NCI-H2107 treated with DMSO at 0.1 percent for 48 hours (cell line): ENCODE results near the gene NOL3.
"Not testable (repeated sequence)": the region's sequence is repeated elsewhere in the genome, so short reads cannot be mapped to it uniquely, and the experiment has no call there.

Source experiments
- DNase-seq: peaks from one replicate; lab custom pipeline; 2025; ENCODE audit not compliant: unreplicated experiment; lab: John Stamatoyannopoulos, UW

NOL3 gene

GRCh38 chr16:67170168-67170948, at the start of gene NOL3:
NOL3 (plus strand) TSS chr16:67170538.
- DNase-seq: peak; percentile 53

DNA sequence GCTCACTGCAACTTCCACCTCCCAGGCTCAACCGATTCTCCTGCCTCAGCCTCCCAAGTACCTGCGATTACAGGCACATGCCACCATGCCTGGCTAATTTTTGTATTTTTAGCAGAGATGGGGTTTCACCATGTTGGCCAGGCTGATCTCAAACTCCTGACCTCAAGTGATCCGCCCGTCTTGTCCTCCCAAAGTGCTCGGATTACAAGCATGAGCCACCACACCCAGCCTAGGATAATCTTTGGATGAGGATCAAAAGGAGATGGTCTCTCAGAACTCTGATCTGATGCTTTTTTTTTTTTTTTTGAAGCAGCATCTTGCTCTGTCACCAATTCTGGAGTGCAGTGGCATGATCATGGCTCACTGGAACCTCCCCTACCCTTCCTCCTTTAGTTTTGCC, 47.5 kb upstream of the NOL3 start:
- not testable (repeated sequence) for DNase-seq

DNA sequence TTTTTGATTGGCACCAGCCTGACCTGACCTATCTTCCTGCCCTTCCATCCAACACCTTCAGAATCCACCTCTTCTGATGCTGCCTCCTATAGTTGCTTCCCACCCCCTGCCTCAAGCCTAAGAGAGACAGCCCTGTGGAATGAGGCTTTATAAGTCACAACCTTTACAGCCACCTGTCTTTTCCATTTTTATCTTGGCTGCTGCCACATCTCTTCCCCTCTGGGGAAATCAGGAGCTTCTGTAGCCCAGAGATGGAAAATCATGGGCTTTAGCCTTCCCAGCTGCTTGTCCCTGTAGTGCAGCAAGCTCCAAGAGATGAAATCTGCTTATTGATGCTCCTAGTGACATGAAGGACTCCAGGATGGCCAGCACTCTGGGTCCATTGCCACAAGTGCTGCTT, 41.9 kb upstream of the NOL3 start:
- no peak for DNase-seq

- no peak for DNase-seq
These were observed 41.5 kb upstream of the NOL3 start for GRCh38 chr16:67128887-67129286.

DNA sequence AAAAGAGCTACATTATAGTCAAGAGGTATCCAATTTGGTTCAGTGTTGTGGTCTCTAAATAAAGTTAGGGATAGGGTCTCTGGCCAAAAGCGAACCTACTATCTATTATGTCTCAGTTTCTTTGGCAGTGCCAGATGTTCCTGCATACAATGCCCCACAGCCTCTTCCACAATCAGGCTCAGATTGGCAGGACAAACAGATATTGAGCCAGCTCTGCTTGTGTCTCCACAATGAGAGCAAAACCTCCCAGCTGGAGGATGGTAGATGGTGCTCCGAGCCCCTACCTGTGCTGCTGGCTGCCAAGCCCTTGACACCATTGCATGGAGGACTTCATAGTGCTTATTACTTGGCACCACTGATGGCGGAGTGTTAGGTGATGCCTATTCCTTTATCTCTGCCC, 40.9 kb upstream of the NOL3 start:
- no peak for DNase-seq

- DNase-seq: no peak
These were observed 32.7 kb upstream of the NOL3 start for GRCh38 chr16:67137605-67138004.

GRCh38 chr16:67141391-67141790, 28.9 kb upstream of the NOL3 start:
- DNase-seq: no peak

- DNase-seq: no peak
These were observed 28.0 kb upstream of the NOL3 start for GRCh38 chr16:67142342-67142741.

DNA sequence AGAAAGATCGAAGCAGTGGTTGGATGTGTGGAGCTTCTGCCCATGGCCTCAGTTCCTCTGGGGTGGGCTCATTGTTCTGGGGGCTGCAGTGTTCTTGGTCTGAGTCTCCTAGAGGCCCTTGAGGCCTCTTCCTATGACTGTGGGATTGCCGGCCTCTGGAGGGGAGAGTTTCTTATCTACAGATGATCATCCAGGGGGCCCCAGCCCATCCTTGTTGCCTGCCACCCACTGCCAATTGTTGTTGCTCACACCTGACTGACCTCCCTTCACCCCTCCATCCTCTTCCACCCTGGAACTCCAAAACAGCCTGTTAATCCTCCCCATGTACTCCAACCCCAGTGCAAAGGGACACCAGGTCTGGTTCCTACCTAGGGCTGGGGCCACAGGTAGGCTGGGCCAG, 25.4 kb upstream of the NOL3 start:
- no peak for DNase-seq

DNA sequence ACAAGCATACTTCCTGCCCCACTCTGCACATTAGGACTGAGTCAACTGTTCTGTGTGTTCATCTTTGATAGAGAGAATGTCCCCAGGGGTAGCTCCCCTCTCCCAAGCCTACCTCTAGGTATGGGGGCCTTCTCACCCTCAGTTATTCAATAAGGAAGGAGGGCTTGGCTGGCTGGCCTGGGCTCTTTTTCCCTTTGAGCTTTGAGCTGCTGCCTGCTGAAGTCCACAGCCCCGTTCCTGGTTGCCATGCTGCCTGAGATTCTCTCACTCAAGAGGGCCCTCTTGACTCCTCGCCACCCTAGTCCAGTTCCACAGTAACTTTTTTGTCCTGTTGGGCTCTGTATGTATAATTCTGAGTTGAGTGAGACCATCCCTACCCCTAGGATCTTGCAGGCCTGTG, 24.6 kb upstream of the NOL3 start:
- DNase-seq: no peak

GRCh38 chr16:67146523-67147357, 23.6 kb upstream of the NOL3 start:
- DNase-seq: no peak

- no peak for DNase-seq
These were observed 22.7 kb upstream of the NOL3 start for GRCh38 chr16:67147437-67148140.

DNA sequence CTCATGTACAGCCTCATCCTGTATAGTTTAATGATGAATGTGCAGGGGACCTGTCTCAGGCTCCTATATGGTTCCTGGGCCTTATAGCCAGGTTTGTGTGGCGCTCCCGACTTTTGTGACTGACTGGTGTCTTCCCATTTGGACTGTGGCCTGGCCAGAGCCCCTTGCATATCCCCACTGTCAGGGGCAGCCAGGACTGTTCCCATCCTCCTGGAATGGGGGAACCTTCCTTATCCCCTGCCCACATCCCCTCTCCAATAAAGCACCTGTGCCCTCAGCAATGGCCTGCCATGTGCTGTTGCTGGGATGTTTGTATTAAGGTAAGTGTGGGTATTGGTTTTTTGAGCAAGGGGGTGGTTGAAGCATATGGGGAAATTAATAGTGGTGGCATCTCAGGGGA, 22.1 kb upstream of the NOL3 start:
- DNase-seq: no peak

DNA sequence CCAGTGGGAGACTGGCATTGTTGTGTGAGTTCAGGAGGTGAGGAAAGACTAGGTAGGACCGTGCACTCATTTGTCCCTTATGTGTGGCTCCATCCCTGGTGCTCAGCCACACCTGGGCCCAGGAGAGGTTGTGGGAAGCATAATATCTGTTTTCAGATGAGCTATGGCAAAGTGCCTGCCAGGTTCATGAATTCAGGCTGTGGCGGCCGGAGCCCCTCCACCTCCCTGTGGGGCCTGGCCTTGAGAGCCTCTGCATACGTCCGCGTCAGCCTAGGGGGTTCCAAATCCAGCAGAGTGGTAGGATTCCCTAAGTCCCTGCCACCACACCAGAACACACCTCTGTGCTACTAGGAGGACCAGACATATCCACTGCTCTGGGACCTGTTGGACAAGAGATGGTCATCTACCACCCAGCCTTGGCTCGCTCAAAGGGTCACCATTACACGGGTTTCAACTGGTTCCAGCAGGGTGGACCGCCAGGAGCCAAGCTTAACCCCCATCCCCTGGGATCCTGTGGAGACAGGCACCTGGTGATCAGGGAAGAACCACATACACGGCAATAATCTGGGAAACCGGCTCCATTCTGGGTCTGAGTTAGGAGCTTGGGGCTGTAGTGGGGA, 21.6 kb upstream of the NOL3 start:
- DNase-seq: no peak

- no peak for DNase-seq
These were observed 20.9 kb upstream of the NOL3 start for GRCh38 chr16:67149276-67150046.

GRCh38 chr16:67150047-67150832, 20.1 kb upstream of the NOL3 start:
- no peak for DNase-seq

DNA sequence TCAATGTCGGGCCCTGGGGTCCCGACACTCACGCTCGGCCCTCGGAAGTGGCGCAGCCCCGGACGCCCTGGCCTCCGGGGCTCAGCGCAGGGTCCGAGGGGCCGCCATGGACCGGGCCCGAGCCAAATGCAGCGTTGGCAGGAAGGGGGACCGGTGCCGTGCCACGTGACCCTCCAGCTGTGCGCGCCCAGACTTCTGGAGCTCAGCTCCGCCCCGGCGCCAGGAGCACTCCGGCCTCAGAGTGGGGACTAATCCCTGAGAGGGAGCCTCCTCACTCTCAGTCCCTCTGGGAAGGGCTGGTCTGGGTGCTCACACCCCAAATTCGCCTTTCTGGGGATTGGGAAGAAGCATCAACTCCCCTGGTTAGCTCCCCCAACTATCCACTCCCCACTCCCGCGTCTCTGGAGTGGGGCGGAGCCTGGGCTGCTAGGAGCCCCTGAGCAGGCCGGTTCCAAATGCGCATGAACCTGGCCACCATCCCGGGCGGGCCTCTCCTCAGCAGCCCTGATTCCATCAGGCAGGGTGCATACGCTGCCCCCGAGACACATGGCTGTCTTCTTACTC, 19.4 kb upstream of the NOL3 start, which contains the start of gene B3GNT9:
B3GNT9 (minus strand) TSS at position 166 of the 564 bp plus-strand sequence. CDS start 513 bp downstream, outside the sequence.
- peak; percentile 16 for DNase-seq

DNA sequence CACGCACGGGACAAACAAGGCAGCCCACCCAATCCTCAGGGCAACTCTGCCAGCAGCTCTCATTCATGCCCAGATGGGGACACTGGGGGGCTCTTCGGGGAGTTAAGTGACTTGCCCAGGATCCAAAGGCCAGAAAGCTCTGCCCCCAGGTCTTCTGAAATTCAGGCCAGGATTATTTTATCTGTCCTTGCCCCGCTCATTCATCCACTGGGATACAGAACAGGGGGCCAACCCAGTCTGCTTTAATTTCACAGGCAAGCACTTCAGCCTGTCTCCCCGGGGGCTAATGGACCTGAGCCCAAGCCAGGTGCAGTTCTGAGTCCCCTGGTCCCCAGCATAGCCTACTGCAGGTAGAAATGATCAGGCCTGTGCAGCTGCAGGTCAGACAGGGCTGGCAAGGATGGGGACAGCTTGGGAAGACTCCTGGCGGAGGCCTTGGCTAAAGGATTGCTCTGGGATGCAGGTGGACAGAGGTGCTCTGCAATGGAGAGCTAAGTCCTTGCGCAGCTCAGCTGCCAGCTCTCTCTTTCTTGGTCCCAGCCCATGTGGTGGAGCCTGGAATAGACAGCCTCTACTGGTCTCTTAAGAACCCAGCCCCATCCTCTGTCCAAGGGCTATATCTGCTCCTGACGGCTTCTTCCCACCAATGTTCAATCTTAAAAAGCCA, 18.8 kb upstream of the NOL3 start:
- DNase-seq: no peak
